Measurements from ENCODE around the gene PCDHB2.

- TF ChIP-seq CTCF (IDR thresholded peaks at IDR 0.05) (no peak), POLR2AphosphoS5 (IDR thresholded peaks at IDR 0.05; ENCODE audit: low read depth, low read length) (no peak), REST (IDR thresholded peaks at IDR 0.05; ENCODE audit: insufficient read depth in 1 of 2, low read depth in 2 of 2, low read length in 1 of 2) (no peak), TCF7L2 (IDR thresholded peaks at IDR 0.05; ENCODE audit: low read depth, low read length) (no peak)
Observed at GRCh38 chr5:141095263-141095641, 837 bp downstream of the PCDHB2 start.
